GM23338 (cell line): Measurements from ENCODE around the gene IL5RA. TPM values are rescaled to one million over a fixed set of nuclear protein-coding genes. Genes with fewer than 3 reads are reported as not detected.

Source experiments
- ATAC-seq: fragments of 200-7000 bp; cut with Tn5 transposase; 3 replicates; pipeline ENCODE4 v1.9.1; 2020
- DNase-seq: peaks from one replicate; pipeline ENCODE4 v3.0.0-alpha.2; 2015; ENCODE audit warnings: low spot score
- H2AFZ ChIP-seq: fragments of 200-600 bp; sonication (generic); 2 replicates; pipeline ENCODE4 v1.8.0; 2016; ENCODE audit warnings: antibody characterized with exemption, mild to moderate bottlenecking, moderate library complexity
- H3F3A ChIP-seq: fragments of 200-600 bp; sonication (generic); replicated peaks from 2 replicates; pipeline ENCODE4 v1.8.0; 2017; ENCODE audit warnings: antibody characterized with exemption, mixed run types, low read depth
- H3K27ac ChIP-seq: fragments of 200-600 bp; sonication (generic); 2 replicates; pipeline ENCODE4 v1.6.1; 2016; ENCODE audit warnings: low read depth
- H3K27me3 ChIP-seq: fragments of 200-600 bp; sonication (generic); 2 replicates; pipeline ENCODE4 v1.8.0; 2016; ENCODE audit warnings: mild to moderate bottlenecking, mixed run types, moderate library complexity; ENCODE audit not compliant: insufficient read depth
- H3K36me3 ChIP-seq: fragments of 200-600 bp; sonication (generic); 2 replicates; pipeline ENCODE4 v1.8.0; 2016; ENCODE audit warnings: mild to moderate bottlenecking; ENCODE audit not compliant: insufficient read depth
- H3K4me1 ChIP-seq: fragments of 200-600 bp; sonication (generic); 2 replicates; pipeline ENCODE4 v1.8.0; 2016; ENCODE audit warnings: mild to moderate bottlenecking, moderate library complexity; ENCODE audit not compliant: insufficient read depth
- H3K4me2 ChIP-seq: fragments of 200-600 bp; sonication (generic); 2 replicates; pipeline ENCODE4 v1.7.1; 2017; ENCODE audit warnings: mixed run types
- H3K4me3 ChIP-seq: fragments of 200-600 bp; sonication (generic); 2 replicates; pipeline ENCODE4 v1.6.1; 2016; ENCODE audit warnings: mixed run types
- H3K79me2 ChIP-seq: fragments of 200-600 bp; sonication (generic); replicated peaks from 2 replicates; pipeline ENCODE4 v1.8.0; 2017; ENCODE audit warnings: mild to moderate bottlenecking; ENCODE audit not compliant: insufficient read depth
- H3K9me2 ChIP-seq: fragments of 200-600 bp; sonication (generic); 2 replicates; pipeline ENCODE4 v1.8.0; 2017; ENCODE audit not compliant: insufficient read depth
- H4K20me1 ChIP-seq: fragments of 200-600 bp; sonication (generic); replicated peaks from 2 replicates; pipeline ENCODE4 v1.8.0; 2017; ENCODE audit warnings: mild to moderate bottlenecking; ENCODE audit not compliant: insufficient read depth
- H3K27ac Mint-ChIP-seq: 2 replicates; pipeline ENCODE4 v1.8.0; 2020; ENCODE audit warnings: inconsistent platforms, mild to moderate bottlenecking, moderate library complexity, mixed read lengths
- H3K27me3 Mint-ChIP-seq: 3 replicates; pipeline ENCODE4 v1.8.0; 2022; ENCODE audit warnings: low read depth, mild to moderate bottlenecking, moderate library complexity, mixed read lengths, inconsistent platforms; ENCODE audit not compliant: insufficient read depth, poor library complexity
- H3K36me3 Mint-ChIP-seq: 3 replicates; pipeline ENCODE4 v1.8.0; 2021; ENCODE audit warnings: low read depth, mild to moderate bottlenecking, inconsistent platforms, moderate library complexity, mixed read lengths
- H3K4me1 Mint-ChIP-seq: 3 replicates; pipeline ENCODE4 v1.8.0; 2020; ENCODE audit warnings: mild to moderate bottlenecking, inconsistent platforms, mixed read lengths
- H3K4me3 Mint-ChIP-seq: 3 replicates; pipeline ENCODE4 v1.8.0; 2021; ENCODE audit warnings: moderate library complexity, mild to moderate bottlenecking, inconsistent platforms, mixed read lengths
- H3K9me3 Mint-ChIP-seq: 3 replicates; pipeline ENCODE4 v1.8.0; 2020; ENCODE audit warnings: moderate library complexity, mild to moderate bottlenecking, inconsistent platforms, mixed read lengths
- CREB1 ChIP-seq: fragments of 250-450 bp; sonication (Bioruptor Pico); IDR thresholded peaks from 2 replicates; pipeline ENCODE4 v1.5.0; 2020; ENCODE audit warnings: low read depth, mild to moderate bottlenecking, moderate library complexity
- EZH2phosphoT487 ChIP-seq: fragments of 200-600 bp; sonication (generic); IDR thresholded peaks from one replicate; pipeline ENCODE4 v1.8.1; 2018; ENCODE audit warnings: antibody characterized with exemption; ENCODE audit not compliant: unreplicated experiment
- JUNB ChIP-seq: IDR thresholded peaks from one replicate; pipeline ENCODE4 v1.6.1; 2016; ENCODE audit warnings: antibody characterized with exemption; ENCODE audit not compliant: unreplicated experiment
- NANOG ChIP-seq: IDR thresholded peaks from 2 replicates; pipeline ENCODE4 v1.6.1; 2016; ENCODE audit warnings: antibody characterized with exemption, borderline replicate concordance
- POLR2AphosphoS5 ChIP-seq: IDR thresholded peaks from 2 replicates; pipeline ENCODE4 v1.6.1; 2016; ENCODE audit warnings: antibody characterized with exemption, low read depth
- STAT1 ChIP-seq: IDR thresholded peaks from one replicate; pipeline ENCODE4 v1.6.1; 2016; ENCODE audit warnings: antibody characterized with exemption; ENCODE audit not compliant: unreplicated experiment
- ZNF114 ChIP-seq: fragments of 250-450 bp; sonication (Bioruptor Pico); IDR thresholded peaks from 2 replicates; pipeline ENCODE4 v1.5.0; 2020; ENCODE audit warnings: mild to moderate bottlenecking, moderate library complexity
- ZNF331 ChIP-seq: fragments of 250-450 bp; sonication (Bioruptor Pico); IDR thresholded peaks from 2 replicates; pipeline ENCODE4 v1.5.0; 2020; ENCODE audit warnings: low read depth, mild to moderate bottlenecking, moderate library complexity
- polyA plus RNA-seq: library from polyadenylated mRNA; unstranded; fragments of >200 nt; fragmentation: Nextera tagmentation; extraction: Ambion mirVana; gene quantifications from 2 replicates; pipeline ENCODE4 v1.2.1, GENCODE V29; 2016
- total RNA-seq: library from RNA; depleted of rRNA; stranded (reverse); fragments of >200 nt; shearing (Covaris generic); gene quantifications from 2 replicates; pipeline ENCODE4 v1.2.3, GENCODE V29; 2014
- TF ChIP-seq, protein P1 (sequence below): IDR thresholded peaks from one replicate; pipeline ENCODE4 v1.6.1; 2018; ENCODE audit warnings: antibody characterized with exemption; ENCODE audit not compliant: unreplicated experiment
- TF ChIP-seq, protein P2 (sequence below): IDR thresholded peaks from 2 replicates; pipeline ENCODE4 v1.6.1; 2016; ENCODE audit warnings: antibody characterized with exemption
- TF ChIP-seq, protein P3 (sequence below), 2 experiments: fragments of 200-600 bp in 1 of 2; sonication (generic) in 1 of 2; conservative IDR thresholded peaks; 2 replicates each; pipeline versions ENCODE4 v1.5.1 to v1.6.1; 2016 to 2017; ENCODE audit warnings: antibody characterized with exemption in 2 of 2, low read depth in 2 of 2, mild to moderate bottlenecking in 2 of 2, moderate library complexity in 1 of 2

IL5RA gene
- total and polyA plus RNA-seq, 2 experiments from 2014 or later, result 0.31 TPM; not detected in 1

DNA sequence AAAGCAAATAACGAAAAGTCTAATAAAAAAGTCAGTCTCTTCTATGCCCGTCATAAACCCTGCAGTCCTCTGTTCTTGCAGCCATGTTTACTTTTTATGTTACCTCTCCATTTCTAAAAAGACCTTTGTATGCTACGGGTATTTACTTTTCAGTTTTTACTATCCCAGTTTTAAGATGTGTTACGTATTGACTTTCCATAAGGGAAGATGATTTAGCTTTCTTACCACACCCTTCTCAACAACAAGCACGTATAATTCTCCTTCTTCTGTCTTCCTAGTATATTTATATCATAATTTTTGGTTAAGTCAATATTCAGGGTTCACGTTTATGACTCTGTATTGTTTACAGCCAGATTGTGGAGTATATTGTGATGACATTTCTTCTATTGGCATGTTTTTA is 27.4 kb upstream of the IL5RA start:
- Histone ChIP-seq H2AFZ (no peak overlapping the region), H3K27me3 (no peaks in the 10 kb centered on the region), H3K4me1 (no peaks in the 10 kb centered on the region), H3K79me2 (peaks cover 63% of the 10 kb centered on the region), H3K9me2 (no peaks in the 10 kb centered on the region), H3K36me3 (peaks cover 46% of the 10 kb centered on the region), H3K4me3 (no peak overlapping the region), H3F3A (no peaks in the 10 kb centered on the region), H3K4me2 (no peak overlapping the region), H4K20me1 (peaks cover 21% of the 10 kb centered on the region), H3K27ac (no peak overlapping the region)
- TF ChIP-seq, protein P1, sequence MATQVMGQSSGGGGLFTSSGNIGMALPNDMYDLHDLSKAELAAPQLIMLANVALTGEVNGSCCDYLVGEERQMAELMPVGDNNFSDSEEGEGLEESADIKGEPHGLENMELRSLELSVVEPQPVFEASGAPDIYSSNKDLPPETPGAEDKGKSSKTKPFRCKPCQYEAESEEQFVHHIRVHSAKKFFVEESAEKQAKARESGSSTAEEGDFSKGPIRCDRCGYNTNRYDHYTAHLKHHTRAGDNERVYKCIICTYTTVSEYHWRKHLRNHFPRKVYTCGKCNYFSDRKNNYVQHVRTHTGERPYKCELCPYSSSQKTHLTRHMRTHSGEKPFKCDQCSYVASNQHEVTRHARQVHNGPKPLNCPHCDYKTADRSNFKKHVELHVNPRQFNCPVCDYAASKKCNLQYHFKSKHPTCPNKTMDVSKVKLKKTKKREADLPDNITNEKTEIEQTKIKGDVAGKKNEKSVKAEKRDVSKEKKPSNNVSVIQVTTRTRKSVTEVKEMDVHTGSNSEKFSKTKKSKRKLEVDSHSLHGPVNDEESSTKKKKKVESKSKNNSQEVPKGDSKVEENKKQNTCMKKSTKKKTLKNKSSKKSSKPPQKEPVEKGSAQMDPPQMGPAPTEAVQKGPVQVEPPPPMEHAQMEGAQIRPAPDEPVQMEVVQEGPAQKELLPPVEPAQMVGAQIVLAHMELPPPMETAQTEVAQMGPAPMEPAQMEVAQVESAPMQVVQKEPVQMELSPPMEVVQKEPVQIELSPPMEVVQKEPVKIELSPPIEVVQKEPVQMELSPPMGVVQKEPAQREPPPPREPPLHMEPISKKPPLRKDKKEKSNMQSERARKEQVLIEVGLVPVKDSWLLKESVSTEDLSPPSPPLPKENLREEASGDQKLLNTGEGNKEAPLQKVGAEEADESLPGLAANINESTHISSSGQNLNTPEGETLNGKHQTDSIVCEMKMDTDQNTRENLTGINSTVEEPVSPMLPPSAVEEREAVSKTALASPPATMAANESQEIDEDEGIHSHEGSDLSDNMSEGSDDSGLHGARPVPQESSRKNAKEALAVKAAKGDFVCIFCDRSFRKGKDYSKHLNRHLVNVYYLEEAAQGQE, result no peak
- TF ChIP-seq POLR2AphosphoS5, result no peak
- no peak for TF ChIP-seq CREB1 (CRISPR knock-in tag)
- no peak for TF ChIP-seq JUNB
- no peak for TF ChIP-seq ZNF114 (CRISPR knock-in tag)
- Mint-ChIP-seq H3K27ac (no peak overlapping the region), H3K27me3 (no peaks in the 10 kb centered on the region), H3K4me3 (no peak overlapping the region), H3K36me3 (peaks cover 36% of the 10 kb centered on the region), H3K9me3 (no peaks in the 10 kb centered on the region; the same call in 1 of the 3 replicates), H3K4me1 (no peaks in the 10 kb centered on the region)
- DNase-seq, result no peak
- no peak for ATAC-seq

DNA sequence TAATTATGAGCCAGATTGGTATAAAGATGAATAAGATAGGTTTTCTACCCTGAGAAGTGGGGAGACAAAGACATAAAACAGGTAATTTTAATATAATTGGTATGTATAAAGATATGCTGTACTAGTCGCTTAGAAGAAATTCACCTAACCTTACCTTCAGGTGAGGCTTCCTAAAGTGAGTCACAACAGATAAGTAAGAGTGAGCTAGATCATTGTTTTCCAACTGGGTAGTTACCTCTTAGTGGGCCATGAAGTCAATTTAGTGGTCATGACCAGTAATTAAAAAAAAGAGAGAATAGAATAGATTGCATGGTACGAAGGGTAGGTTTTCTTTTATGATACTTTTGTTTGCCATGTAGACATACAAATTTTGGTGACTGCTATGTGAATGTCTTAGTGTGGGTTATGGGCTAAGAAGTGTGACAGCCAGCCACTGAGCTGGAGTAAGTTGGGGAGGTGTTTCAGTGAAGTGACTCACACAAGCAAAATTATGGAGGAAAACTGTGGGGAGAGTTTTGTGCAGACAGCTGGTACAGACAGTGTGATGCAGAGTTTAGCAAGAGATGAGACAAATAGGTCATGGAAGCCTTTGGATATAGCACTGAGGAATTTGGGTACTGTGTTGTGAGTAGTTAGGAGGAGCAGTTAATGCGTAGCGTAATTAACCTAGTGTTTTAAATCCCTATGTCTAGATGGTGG is 24.7 kb upstream of the IL5RA start:
- H3K79me2 ChIP-seq, result peaks cover 67% of the 10 kb centered on the region
- H3K9me3 Mint-ChIP-seq, result no peaks in the 10 kb centered on the region; the same call in 1 of the 3 replicates
- H3K36me3 ChIP-seq, result peaks cover 39% of the 10 kb centered on the region
- TF ChIP-seq JUNB (no peak), ZNF331 (CRISPR knock-in tag) (no peak), STAT1 (no peak), NANOG (no peak), CREB1 (CRISPR knock-in tag) (no peak), EZH2phosphoT487 (no peak), ZNF114 (CRISPR knock-in tag) (no peak)
- TF ChIP-seq, protein P2, sequence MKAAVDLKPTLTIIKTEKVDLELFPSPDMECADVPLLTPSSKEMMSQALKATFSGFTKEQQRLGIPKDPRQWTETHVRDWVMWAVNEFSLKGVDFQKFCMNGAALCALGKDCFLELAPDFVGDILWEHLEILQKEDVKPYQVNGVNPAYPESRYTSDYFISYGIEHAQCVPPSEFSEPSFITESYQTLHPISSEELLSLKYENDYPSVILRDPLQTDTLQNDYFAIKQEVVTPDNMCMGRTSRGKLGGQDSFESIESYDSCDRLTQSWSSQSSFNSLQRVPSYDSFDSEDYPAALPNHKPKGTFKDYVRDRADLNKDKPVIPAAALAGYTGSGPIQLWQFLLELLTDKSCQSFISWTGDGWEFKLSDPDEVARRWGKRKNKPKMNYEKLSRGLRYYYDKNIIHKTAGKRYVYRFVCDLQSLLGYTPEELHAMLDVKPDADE, result no peak
- TF ChIP-seq, protein P3, sequence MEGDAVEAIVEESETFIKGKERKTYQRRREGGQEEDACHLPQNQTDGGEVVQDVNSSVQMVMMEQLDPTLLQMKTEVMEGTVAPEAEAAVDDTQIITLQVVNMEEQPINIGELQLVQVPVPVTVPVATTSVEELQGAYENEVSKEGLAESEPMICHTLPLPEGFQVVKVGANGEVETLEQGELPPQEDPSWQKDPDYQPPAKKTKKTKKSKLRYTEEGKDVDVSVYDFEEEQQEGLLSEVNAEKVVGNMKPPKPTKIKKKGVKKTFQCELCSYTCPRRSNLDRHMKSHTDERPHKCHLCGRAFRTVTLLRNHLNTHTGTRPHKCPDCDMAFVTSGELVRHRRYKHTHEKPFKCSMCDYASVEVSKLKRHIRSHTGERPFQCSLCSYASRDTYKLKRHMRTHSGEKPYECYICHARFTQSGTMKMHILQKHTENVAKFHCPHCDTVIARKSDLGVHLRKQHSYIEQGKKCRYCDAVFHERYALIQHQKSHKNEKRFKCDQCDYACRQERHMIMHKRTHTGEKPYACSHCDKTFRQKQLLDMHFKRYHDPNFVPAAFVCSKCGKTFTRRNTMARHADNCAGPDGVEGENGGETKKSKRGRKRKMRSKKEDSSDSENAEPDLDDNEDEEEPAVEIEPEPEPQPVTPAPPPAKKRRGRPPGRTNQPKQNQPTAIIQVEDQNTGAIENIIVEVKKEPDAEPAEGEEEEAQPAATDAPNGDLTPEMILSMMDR (conservative IDR thresholded peaks at IDR 0.05; ENCODE audit: low read depth in 2 of 2), result no peak
- TF ChIP-seq, protein P1, result no peak

More for the DNA sequence above, 24.7 kb upstream of the IL5RA start:
- H3K9me2 ChIP-seq, result no peaks in the 10 kb centered on the region
- no peaks in the 10 kb centered on the region for H3K4me1 Mint-ChIP-seq
- no peaks in the 10 kb centered on the region for H3F3A ChIP-seq
- no peak overlapping the region for H3K4me2 ChIP-seq
- peaks cover 35% of the 10 kb centered on the region for H3K36me3 Mint-ChIP-seq
- ATAC-seq, result no peak
- H3K27ac ChIP-seq, result no peak overlapping the region
- no peak overlapping the region for H3K4me3 ChIP-seq
- no peaks in the 10 kb centered on the region for H3K27me3 Mint-ChIP-seq
- no peaks in the 10 kb centered on the region for H3K4me1 ChIP-seq
- H2AFZ ChIP-seq, result no peak overlapping the region
- no peak overlapping the region for H3K4me3 Mint-ChIP-seq
- no peaks in the 10 kb centered on the region for H3K27me3 ChIP-seq
- H4K20me1 ChIP-seq, result peaks cover 21% of the 10 kb centered on the region; the same call in 1 of the 2 replicates
- no peak for DNase-seq
- H3K27ac Mint-ChIP-seq, result no peak overlapping the region
